KOPT-K1 (cell line): Measurements from ENCODE around the gene NPNT.

Source experiments
- H3K27ac ChIP-seq: fragments of 200-600 bp; sonication (generic); 2 replicates; pipeline ENCODE4 v1.5.1; 2016; ENCODE audit warnings: antibody characterized with exemption, mild to moderate bottlenecking, low read depth, low read length; ENCODE audit not compliant: poor library complexity, severe bottlenecking
- H3K36me3 ChIP-seq: fragments of 200-600 bp; sonication (generic); 2 replicates; pipeline ENCODE4 v1.5.1; 2017; ENCODE audit warnings: antibody characterized with exemption, mild to moderate bottlenecking, low read length, moderate library complexity; ENCODE audit not compliant: insufficient read depth
- H3K9me3 ChIP-seq: fragments of 200-600 bp; sonication (generic); 2 replicates; pipeline ENCODE4 v1.5.1; 2017; ENCODE audit warnings: antibody characterized with exemption, low read length, mild to moderate bottlenecking; ENCODE audit not compliant: insufficient read depth, poor library complexity, severe bottlenecking

The NPNT gene

DNA sequence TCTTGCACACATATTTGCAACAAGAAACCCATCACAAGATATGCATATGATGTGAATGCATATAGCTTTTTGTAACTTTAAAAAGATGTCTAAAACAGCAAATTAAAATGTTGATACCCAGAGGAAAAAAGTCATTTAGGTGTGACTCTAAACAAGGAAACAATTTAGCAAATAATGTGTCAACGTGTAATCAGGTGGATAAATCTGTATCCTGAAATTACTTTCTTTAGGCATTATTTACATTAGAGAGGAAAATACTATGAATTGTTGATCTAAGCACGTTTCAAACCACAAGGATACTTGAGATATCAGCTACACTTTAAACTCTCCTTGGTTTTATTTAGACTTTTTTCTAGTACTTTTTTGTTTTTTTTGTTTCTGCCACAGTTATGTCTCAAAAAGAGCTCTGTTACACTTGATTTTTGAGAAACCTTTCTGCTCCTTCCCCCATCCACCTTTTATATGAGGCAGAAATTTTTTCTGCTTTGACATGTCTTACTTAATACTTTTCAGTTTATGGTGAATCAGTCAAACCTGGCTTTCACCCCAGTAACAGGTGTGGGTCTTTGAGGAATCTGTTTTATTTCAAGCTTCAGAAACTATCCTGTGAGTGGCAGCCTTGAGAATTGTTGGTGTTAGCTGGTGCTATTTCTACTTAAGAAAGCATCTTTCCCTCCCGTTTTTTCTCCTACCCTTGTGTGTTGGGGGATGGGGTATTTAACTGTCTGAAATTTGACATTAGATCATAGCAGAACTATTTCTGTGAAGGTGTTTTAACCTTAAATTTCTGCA lies 1.9 kb downstream of the NPNT start:
- no peaks in the 10 kb centered on the region for H3K36me3 ChIP-seq
- H3K9me3 ChIP-seq: peaks cover 8% of the 10 kb centered on the region
- no peak overlapping the region for H3K27ac ChIP-seq

DNA sequence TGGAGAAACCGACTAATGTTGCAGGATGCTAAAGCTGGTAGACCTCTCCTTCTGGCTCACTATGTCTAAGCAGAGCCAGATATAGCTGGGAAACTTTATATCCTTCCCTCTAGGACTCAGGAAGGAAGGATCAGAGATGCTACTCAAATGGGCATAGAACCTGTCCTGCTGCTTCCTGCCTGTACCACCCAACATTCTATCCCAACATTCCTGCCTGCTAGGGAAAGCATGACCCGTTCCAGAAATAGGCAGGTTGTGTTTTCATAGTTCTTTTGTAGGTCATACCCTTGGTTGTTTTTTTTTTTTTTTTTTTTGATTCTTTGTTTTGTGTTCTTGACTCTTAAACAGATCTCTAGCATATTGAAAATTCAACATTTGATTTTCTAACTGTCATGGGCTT lies 5.3 kb downstream of the NPNT start:
- peaks cover 5% of the 10 kb centered on the region for H3K9me3 ChIP-seq
- no peak overlapping the region for H3K27ac ChIP-seq
- H3K36me3 ChIP-seq: no peaks in the 10 kb centered on the region

DNA sequence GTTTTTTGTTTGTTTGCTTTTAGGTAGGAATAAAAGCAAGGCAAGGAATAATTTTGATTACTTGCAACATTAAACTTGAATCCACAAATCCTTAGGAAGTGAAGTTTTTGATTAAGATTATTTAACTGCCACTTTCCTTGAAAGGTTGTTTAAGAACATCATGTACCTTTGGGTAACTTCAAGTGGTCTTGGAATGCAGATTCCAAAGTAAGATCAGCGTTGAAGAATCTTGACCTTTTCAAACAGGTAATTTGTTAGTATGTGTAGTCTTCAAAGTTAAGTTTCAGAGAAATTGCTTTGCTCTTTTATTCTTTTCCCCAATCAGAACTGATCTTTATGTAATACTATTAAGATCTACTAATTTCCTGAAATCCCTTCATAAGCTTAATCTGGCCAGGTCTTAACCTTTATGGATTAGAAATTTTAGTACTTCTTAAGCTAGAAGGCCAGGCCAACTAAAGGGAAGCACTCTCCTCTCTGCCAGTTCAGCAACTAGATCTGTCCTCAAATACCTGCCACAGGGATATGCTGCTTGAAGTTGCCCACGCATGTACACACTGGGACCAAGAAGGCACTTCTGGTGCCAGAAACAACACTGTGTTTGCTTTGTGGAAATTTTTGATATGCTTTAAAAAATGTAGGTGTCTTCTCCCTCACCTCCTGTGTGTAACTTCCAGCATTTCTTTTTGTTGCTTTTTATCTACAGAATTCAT lies 7.4 kb downstream of the NPNT start:
- Histone ChIP-seq H3K36me3 (no peaks in the 10 kb centered on the region), H3K27ac (no peak overlapping the region), H3K9me3 (no peaks in the 10 kb centered on the region)

DNA sequence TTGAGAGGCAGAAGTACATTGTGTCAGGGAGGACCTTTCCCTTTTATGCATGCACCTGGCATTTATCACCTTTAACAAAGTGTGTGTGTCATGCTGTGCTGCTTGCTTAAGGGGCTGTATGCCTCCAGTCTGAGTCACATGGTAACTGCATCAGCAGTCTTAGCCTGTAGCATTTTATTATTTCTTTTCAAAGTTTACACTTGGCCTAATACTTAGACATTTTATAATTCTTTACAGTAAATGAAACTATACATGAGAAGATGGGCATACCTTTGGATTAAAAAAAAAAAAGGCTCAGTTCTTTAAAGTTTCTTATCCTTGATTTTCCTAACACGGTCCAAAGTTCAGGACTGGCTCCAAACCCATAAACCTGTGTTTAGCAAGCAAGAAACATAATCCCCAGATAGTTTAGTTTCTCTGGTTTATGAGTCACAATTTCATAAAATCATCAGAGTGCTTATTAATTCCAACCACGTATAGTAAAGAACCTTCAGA lies 14.6 kb downstream of the NPNT start:
- Histone ChIP-seq H3K27ac (no peak overlapping the region), H3K9me3 (no peaks in the 10 kb centered on the region), H3K36me3 (no peaks in the 10 kb centered on the region)

DNA sequence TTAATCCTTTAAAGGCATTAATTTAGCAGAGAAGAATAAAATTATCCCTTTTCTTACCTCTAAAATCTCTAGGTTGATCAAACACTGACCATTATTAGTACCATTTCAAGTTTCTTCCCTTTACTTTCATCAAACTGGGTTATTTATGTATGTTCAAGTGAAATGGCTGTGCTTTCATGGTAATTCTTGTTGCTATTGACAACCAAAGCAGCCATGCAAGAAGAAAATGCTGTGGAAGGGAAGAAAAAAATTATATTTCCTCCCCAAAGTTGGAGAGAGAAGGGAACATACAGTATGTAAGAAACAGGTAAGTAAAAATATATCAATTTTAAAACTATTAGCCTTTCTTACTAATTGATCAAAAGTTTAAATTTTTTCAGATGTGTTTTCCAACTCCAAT lies 16.2 kb downstream of the NPNT start:
- Histone ChIP-seq H3K27ac (no peak overlapping the region), H3K9me3 (no peaks in the 10 kb centered on the region), H3K36me3 (no peaks in the 10 kb centered on the region)

DNA sequence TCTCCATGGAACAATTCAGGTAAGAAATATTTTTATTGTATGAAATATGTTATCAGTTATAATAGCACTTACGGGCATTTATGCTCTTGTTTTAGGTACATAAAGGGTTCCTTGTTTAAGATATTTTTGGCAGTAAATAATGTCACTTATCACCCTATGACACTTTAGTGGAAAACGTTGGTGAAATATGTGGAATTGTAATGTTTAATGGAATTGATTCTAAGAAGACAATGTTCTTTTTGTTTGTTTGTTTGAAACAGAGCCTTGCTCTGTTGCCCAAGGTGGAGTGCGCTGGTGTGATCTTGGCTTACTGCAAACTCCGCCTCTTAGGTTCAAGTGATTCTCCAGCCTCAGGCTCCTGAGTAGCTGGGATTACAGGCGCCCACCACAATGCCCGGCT lies 17.4 kb downstream of the NPNT start:
- Histone ChIP-seq H3K9me3 (no peaks in the 10 kb centered on the region), H3K36me3 (no peaks in the 10 kb centered on the region), H3K27ac (no peak overlapping the region)

DNA sequence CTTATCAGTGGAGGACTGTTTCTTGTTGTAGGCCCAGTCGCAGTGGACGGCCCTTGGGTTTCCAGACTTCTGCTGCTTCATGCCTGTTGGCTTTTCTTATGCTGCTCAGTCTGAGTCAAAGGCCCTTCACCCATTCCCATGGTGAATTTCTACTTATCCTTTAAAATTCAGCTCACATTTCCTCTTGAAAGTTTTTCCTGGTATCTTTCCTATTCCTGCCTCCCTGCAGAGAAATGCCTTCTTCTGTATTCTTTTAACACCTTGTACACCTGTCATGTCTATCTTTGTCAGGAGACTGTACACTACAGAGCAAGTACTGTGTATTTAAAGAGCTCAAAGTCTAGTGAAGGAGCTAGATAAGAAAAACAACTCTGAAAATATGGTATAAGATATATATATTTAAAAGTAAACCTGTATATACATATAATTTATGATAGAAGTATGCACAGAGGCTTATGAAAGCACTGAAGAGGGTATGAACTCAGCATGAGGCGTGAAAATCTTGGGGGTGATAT lies 22.0 kb downstream of the NPNT start:
- Histone ChIP-seq H3K27ac (no peak overlapping the region), H3K36me3 (no peaks in the 10 kb centered on the region), H3K9me3 (no peaks in the 10 kb centered on the region)

DNA sequence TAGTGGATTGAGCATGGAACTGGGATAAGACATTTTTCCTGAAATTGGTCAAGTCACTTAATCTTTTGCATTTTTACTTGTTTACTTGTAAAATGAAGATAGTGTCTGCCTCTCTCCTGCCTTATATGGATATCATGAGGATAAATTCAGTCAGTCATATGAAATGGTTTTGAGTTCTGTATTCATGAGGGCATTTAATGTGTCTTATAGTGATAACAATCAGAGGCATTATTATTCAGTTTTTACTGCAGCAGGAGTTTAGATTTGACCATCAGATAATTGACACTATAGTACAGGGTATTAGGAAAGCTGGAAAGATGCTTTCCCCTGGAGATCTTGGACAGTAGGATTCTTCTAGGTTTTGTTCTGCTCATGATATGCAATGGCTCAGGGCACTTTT lies 26.0 kb downstream of the NPNT start:
- H3K27ac ChIP-seq: no peak overlapping the region
- H3K36me3 ChIP-seq: no peaks in the 10 kb centered on the region
- H3K9me3 ChIP-seq: no peaks in the 10 kb centered on the region

DNA sequence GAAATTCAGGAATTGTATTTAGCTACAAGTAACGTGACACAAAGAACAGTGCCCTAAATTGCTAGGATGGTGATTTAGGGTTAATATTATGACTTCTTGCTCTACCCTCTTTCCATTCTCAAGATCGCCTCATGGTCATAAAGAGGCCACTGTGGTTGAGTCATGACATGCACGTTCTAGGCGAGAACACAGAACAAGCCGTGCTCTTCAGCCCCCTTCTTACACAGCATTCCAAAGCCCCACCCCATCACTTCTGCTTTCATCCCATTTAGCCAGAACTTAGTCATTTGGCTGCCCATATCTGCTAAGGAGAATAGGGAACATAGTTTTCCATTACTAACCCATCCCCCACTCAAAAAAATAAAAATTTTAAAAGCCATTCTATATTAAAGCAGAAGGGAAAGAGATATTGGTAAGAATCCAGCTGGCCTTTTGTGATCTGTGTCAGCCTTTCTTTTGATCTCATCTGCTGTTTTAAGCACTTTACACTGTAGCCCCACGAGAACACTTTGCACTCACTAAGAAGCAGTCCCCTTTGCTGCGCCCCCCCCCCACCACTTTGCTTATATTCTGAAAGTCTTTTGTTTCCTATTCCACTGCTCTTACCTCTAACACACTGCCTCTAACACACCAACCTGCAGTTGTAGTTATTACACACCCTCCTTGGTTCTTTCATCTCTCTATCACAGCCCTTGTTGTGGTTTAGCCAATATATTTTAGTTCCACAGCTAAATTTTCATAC lies 28.4 kb downstream of the NPNT start:
- no peaks in the 10 kb centered on the region for H3K36me3 ChIP-seq
- H3K9me3 ChIP-seq: no peaks in the 10 kb centered on the region
- no peak overlapping the region for H3K27ac ChIP-seq

DNA sequence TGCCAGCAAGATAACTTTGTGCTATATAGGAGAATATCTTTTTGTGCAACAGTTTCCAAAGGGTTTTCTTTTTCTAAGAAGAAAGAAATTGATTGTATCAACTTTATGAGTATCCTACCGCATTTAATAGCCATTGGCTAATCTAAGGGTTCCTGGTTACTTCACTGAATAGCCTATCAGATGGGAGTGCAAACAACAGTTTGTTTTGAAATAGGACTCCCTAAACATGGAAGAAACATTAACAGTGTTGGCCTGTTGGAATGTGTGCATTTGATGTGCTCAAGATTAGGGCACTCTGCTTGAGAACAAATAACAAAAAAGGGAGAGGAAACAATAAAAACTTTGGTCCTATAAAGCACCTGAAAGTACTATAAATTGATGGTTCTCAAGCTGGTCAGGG lies 29.1 kb downstream of the NPNT start:
- Histone ChIP-seq H3K27ac (no peak overlapping the region), H3K36me3 (no peaks in the 10 kb centered on the region)

DNA sequence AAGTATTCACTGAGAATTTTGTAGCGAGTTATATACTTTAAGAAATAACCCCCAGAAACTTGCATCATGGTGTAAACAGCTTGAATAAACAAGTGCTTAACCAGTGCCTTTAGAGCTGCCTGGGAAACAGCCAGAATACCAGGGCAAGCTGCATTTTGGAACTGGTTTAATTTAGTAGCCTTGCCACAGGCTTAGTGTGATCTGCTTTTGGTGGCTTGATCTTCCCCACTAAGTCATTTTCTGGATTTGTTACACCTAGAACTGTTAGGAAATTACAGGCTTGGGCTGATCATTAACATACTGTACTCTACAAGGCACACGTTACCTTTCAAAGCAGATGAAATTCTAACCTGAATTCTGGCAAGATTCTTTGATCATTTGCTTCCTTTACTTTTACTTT lies 35.4 kb downstream of the NPNT start:
- no peaks in the 10 kb centered on the region for H3K36me3 ChIP-seq
- H3K27ac ChIP-seq: no peak overlapping the region
- no peaks in the 10 kb centered on the region for H3K9me3 ChIP-seq

More for the DNA sequence above, 29.1 kb downstream of the NPNT start:
- H3K9me3 ChIP-seq: no peaks in the 10 kb centered on the region

DNA sequence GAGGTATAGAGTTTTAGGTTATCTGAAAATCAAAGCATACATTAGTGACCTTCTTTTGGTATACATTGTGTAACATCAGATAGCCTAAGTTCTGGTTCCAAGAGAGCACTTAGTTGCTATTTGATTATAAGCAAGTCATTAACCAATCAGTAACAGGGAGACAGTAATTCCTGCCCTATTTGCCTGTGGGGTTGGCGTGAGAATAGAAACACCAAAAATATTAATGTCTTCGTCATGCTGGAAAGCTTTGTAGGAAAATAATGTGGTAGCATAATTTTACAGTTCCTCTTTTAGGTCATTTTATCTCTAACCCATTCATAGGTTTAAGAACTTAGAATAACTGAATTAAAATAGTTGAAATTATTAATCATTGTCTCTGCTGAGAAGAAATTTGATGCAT lies 37.8 kb downstream of the NPNT start:
- Histone ChIP-seq H3K9me3 (no peaks in the 10 kb centered on the region), H3K27ac (no peak overlapping the region), H3K36me3 (no peaks in the 10 kb centered on the region)

DNA sequence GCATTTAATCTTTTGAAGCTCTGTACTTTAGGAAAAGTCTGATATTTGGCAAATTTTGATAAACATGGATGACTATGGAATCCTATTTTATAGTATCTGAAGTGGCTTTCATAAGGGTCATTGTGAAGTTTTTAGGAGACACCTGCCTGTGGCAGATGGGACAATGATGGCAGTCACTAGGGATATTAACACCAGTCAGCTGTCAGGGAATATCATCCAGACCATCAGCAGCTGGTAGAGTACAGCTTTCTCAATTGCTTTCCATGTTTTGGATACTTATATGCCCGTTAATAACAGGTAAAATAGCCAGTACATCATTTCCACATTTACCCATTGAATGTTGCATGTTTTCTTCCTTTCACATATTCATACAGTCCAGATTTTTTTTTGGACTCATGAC lies 39.1 kb downstream of the NPNT start:
- Histone ChIP-seq H3K9me3 (no peaks in the 10 kb centered on the region), H3K27ac (no peak overlapping the region), H3K36me3 (no peaks in the 10 kb centered on the region)

DNA sequence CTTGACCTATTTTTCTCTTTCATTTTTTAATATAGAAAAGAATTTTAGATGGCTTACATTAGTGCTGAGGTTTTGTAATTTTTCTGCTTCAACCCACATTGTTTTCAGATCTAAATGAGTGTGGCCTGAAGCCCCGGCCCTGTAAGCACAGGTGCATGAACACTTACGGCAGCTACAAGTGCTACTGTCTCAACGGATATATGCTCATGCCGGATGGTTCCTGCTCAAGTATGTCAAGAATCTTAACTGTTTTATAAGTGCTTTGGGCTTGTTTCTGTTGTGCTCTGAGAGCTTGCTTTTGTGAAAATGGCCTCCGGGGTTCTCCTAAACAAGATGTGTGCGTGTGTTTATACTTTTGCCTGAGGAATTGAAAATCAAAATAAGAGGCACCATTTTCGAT lies 41.6 kb downstream of the NPNT start:
- Histone ChIP-seq H3K9me3 (no peaks in the 10 kb centered on the region), H3K27ac (no peak overlapping the region), H3K36me3 (no peaks in the 10 kb centered on the region)

DNA sequence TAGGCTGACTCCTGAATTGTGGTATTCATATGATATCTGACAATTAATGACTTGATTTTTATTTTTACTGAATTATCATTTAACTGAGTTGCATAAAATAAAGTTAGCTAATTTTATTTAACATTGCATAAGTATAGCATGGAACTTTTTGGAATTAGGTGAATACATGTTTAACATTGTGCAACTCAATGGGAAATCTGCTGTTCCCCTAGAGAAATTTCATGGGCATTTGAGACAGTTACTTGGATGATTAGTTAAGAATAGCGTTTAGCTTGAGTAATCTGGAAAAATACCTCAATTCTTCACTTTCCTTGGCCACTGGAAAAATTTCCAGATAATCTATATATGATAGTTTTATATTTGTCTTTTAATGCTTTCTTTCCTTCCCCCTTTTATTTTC lies 42.5 kb downstream of the NPNT start:
- no peaks in the 10 kb centered on the region for H3K36me3 ChIP-seq
- H3K27ac ChIP-seq: no peak overlapping the region

More for the DNA sequence above, 42.5 kb downstream of the NPNT start:
- no peaks in the 10 kb centered on the region for H3K9me3 ChIP-seq
